RCC 7860 (cell line): ENCODE data around the gene SEC61A1.

Source experiments
- DNase-seq: peaks from one replicate; pipeline ENCODE4 v3.0.0-alpha.2; 2015; ENCODE audit warnings: low spot score
- FAIRE-seq: peaks from 2 replicates; lab custom pipeline; 2012; peaks lifted over from hg19 to GRCh38; lab: Jason Lieb, UNC

The SEC61A1 gene

DNA sequence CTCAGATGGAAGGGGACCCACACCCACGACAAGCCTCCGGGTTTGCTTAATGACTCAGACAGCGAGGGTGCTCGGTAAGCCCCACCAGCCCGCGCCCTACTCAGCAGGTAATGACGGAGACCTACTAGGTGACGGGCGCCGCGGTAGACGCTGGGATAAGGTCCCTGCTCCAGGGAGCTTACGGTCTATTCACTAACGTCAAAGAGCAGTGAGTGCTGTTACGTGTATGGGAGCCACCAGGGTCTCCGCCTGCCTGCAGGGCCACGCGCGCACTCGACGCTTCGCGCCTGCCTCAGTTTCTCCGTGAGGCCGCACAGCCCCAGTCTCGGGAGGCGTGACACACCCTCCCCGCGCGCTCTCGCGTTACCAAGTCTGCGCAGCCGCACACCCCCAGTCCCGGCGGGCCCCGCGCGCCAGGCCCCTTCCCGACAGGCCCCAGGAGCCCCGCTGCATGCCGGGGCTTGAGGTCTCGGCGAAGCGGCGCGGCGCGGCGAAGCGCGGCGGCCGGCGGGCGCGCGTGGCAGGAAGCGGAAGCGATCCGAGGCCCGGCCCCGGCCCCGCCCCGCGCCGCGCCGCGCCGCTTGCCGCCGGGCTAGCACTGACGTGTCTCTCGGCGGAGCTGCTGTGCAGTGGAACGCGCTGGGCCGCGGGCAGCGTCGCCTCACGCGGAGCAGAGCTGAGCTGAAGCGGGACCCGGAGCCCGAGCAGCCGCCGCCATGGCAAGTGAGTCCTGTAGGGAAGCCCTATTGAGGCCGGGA is at the start of gene SEC61A1:
SEC61A1 (plus strand) TSS at position 601 of the 758 bp plus-strand sequence; CDS start at position 717, 116 bp downstream.
- FAIRE-seq: no peak
- DNase-seq: peak; percentile 81

GRCh38 chr3:128004661-128005060 is 47.6 kb upstream of the SEC61A1 start:
- DNase-seq (no peak), FAIRE-seq (no peak)

- DNase-seq: no peak
- FAIRE-seq: no peak
Measured at GRCh38 chr3:128006061-128007032, 45.9 kb upstream of the SEC61A1 start.

DNA sequence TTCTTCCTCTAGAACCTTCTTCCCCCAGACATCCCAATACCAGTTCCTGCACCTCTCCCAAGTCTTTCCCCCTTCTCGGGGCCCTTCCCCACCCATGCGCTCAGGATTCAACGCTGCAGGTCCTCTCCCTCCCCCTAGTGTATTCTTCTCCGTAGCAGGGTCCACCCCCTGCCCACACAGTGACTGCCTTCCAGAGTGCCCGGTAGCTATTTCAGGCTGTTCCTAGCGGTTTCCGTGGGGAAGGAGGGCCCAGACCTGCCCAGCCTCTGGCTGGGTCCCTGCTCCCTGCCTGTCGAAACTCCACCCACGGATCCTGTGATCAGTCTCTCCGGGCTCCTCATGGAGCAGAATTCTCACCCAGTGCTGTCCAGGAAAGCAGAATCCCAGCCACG is 45.2 kb upstream of the SEC61A1 start:
- FAIRE-seq: no peak

GRCh38 chr3:128009952-128010846 is 42.0 kb upstream of the SEC61A1 start:
- DNase-seq (no peak), FAIRE-seq (no peak)

More for the DNA sequence above, 45.2 kb upstream of the SEC61A1 start:
- DNase-seq: no peak

- no peak for FAIRE-seq
- no peak for DNase-seq
Measured at GRCh38 chr3:128011140-128011539, 41.1 kb upstream of the SEC61A1 start.

- no peak for DNase-seq
- no peak for FAIRE-seq
Measured at GRCh38 chr3:128012050-128012449, 40.2 kb upstream of the SEC61A1 start.

GRCh38 chr3:128014548-128014947 is 37.7 kb upstream of the SEC61A1 start:
- DNase-seq: no peak
- FAIRE-seq: no peak

- FAIRE-seq (no peak), DNase-seq (no peak)
Measured at GRCh38 chr3:128016502-128016901, 35.7 kb upstream of the SEC61A1 start.

- FAIRE-seq (no peak), DNase-seq (no peak)
Measured at GRCh38 chr3:128021768-128022372, 30.4 kb upstream of the SEC61A1 start.

DNA sequence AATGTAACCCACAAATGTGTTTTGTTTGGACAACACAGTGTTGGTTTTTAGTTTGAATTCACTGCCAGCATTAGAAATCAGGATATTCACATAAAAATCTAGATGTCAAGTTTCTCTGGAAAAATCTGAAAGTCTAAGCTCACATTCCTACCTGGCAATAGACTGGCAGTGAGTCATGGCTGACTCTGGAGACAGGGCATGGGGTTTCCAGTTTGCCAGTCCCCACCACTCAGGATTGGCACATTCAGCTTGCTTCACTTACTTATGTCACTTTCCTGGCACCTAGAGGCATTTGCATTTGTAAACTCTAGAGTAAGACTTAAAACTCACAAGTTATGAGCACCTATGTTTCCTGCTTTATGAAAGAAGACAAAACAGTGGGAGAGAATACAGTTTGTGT is 19.1 kb upstream of the SEC61A1 start:
- no peak for FAIRE-seq
- DNase-seq: no peak

GRCh38 chr3:128036119-128036518 is 16.1 kb upstream of the SEC61A1 start:
- no peak for DNase-seq
- no peak for FAIRE-seq

DNA sequence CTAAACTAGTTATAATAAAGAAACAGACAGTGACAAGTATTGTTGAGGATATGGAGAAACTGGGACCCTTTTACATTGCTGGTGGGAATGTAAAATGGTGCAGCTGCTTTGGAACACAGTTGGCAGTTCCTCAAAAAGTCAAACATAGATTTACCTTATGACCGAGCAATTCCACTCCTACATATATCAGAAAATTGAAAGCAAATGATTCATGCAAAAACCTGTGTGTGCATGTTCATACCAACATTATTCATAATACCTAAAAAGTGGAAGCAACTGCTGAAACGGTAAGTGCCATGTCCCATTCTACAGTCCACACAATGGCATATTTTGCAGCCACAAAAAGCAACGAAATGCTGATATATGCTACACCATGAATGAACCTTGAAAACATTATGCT is 12.2 kb upstream of the SEC61A1 start:
- no peak for FAIRE-seq
- DNase-seq: no peak

GRCh38 chr3:128040660-128041059 is 11.6 kb upstream of the SEC61A1 start:
- FAIRE-seq (no peak), DNase-seq (no peak)

- FAIRE-seq: no peak
- DNase-seq: no peak
Measured at GRCh38 chr3:128041344-128041743, 10.9 kb upstream of the SEC61A1 start.

DNA sequence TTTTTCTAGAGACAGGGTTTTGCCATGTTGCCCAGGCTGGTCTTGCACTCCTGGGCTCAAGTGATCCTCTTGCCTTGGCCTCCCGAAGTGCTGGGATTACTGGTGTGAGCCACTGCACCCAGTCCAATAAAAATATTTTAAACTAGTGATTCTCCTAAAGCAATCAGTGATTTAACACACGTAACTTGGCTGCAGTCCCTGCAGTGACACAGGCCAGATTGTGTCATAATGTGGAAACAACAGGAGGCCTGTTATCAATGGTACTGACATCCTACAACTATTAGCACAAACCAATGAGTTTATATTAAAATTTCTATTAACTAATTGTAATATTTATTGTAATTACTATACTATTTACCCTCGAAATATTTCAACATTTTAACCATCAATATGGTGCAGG is 1.6 kb upstream of the SEC61A1 start:
- FAIRE-seq (no peak), DNase-seq (no peak)

GRCh38 chr3:128051459-128051836 is 789 bp upstream of the SEC61A1 start:
- FAIRE-seq: no peak
- DNase-seq: no peak

GRCh38 chr3:128052595-128053351 is 536 bp downstream of the SEC61A1 start:
- FAIRE-seq (no peak), DNase-seq (no peak)

GRCh38 chr3:128053614-128054013 is 1.4 kb downstream of the SEC61A1 start:
- no peak for FAIRE-seq

DNA sequence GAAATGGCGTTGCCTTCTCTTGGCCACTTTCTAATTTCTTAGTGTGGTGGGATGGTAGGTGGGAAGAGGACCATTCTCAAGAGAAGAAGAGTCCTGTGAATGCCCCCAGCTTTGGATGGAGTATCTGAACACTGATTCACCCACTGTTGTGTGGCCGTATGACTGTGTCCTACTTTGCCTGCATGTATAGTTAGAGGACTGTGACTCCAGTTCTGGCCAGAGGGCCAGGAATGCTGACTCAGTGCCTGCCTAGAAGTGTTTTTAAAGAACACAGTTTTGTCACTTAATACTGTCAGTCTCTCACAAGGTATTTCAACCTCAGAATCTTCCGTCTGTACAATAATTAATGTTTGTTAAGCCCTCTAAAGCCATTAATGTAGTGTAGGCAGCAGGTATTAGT is 2.1 kb downstream of the SEC61A1 start:
- FAIRE-seq (peak; percentile 44), DNase-seq (peak; percentile 66)

More at GRCh38 chr3:128053614-128054013, 1.4 kb downstream of the SEC61A1 start:
- no peak for DNase-seq
